Activated CD8-positive, alpha-beta T cell treated with anti-CD3 and anti-CD28 coated beads for 36 hours (primary cell): ENCODE measurements around the gene PNMA6A. TPM values are rescaled to one million over a fixed set of nuclear protein-coding genes. Genes with fewer than 3 reads are reported as not detected.
"Not testable (repeated sequence)": the region's sequence is repeated elsewhere in the genome, so short reads cannot be mapped to it uniquely, and the experiment has no call there.

Experiments used
- ATAC-seq: fragments of 200-7000 bp; cut with Tn5 transposase; one replicate; pipeline ENCODE4 v1.10.0; 2021; ENCODE audit warnings: mild to moderate bottlenecking, moderate library complexity
- CTCF ChIA-PET: fragments of 350-600 bp; sonication (Branson Sonifier 250); formaldehyde crosslinking; loops from one replicate; lab custom pipeline; 2021; ENCODE audit warnings: antibody characterized with exemption; lab: Charles Lee
- POLR2A ChIA-PET: fragments of 350-600 bp; sonication (Branson Sonifier 250); formaldehyde crosslinking; loops from one replicate; lab custom pipeline; 2021; ENCODE audit warnings: antibody characterized with exemption; lab: Charles Lee
- DNase-seq: peaks from one replicate; pipeline ENCODE4 v3.0.0-alpha.2; 2020
- H3K27ac Mint-ChIP-seq: one replicate; pipeline ENCODE4 v1.8.0; 2021; ENCODE audit warnings: mild to moderate bottlenecking, mixed read lengths
- H3K27me3 Mint-ChIP-seq: one replicate; pipeline ENCODE4 v1.8.0; 2021; ENCODE audit warnings: mixed read lengths
- H3K36me3 Mint-ChIP-seq: one replicate; pipeline ENCODE4 v1.8.0; 2021; ENCODE audit warnings: low read depth, mixed read lengths
- H3K4me1 Mint-ChIP-seq: one replicate; pipeline ENCODE4 v1.8.0; 2021; ENCODE audit warnings: low read depth, mixed read lengths
- H3K4me3 Mint-ChIP-seq: one replicate; pipeline ENCODE4 v1.8.0; 2021; ENCODE audit warnings: mild to moderate bottlenecking, moderate library complexity, mixed read lengths
- H3K9me3 Mint-ChIP-seq: one replicate; pipeline ENCODE4 v1.8.0; 2021; ENCODE audit warnings: mixed read lengths
- CTCF ChIP-seq: fragments of 200-600 bp; IDR thresholded peaks from one replicate; pipeline ENCODE4 v1.8.0; 2022; ENCODE audit warnings: antibody characterized with exemption, mild to moderate bottlenecking
- intact Hi-C: fragments of 100-400 bp; cut with micrococcal nuclease; formaldehyde crosslinking; loops from one replicate; pipeline ENCODE4 v1.10.0; 2022
- total RNA-seq, 2 experiments: library from RNA; stranded (reverse); gene quantifications; one replicate each; pipeline ENCODE4 v1.2.3, GENCODE V29; 2021

The PNMA6A gene
- total RNA-seq, 2 experiments from 2014 or later, result 0.40 to 0.43 TPM

- ChIA-PET POLR2A (no interaction called here), CTCF (no interaction called here)
- intact Hi-C loops, result no loop called here
- ATAC-seq (no peak), DNase-seq (no peak)
- no peaks in the 10 kb centered on the region for H3K9me3 Mint-ChIP-seq
- H3K27ac Mint-ChIP-seq, result no peak overlapping the region
- no peak for TF ChIP-seq CTCF
- no peaks in the 10 kb centered on the region for H3K36me3 Mint-ChIP-seq
- no peak overlapping the region for H3K4me3 Mint-ChIP-seq
- no peaks in the 10 kb centered on the region for H3K4me1 Mint-ChIP-seq
- no peaks in the 10 kb centered on the region for H3K27me3 Mint-ChIP-seq
These were observed 6.9 kb upstream of the PNMA6A start for GRCh38 chrX:153065389-153065788.

- intact Hi-C loops, H3K4me1 Mint-ChIP-seq, POLR2A ChIA-PET, H3K27ac Mint-ChIP-seq, H3K9me3 Mint-ChIP-seq, H3K27me3 Mint-ChIP-seq, ATAC-seq, H3K4me3 Mint-ChIP-seq, CTCF ChIA-PET, H3K36me3 Mint-ChIP-seq, DNase-seq: not testable (repeated sequence)
These were observed 5.9 kb upstream of the PNMA6A start for GRCh38 chrX:153066402-153066801.

GRCh38 chrX:153073331-153073730 is 1.1 kb downstream of the PNMA6A start:
- H3K4me3 Mint-ChIP-seq, H3K36me3 Mint-ChIP-seq, POLR2A ChIA-PET, H3K9me3 Mint-ChIP-seq, H3K27ac Mint-ChIP-seq, H3K27me3 Mint-ChIP-seq, H3K4me1 Mint-ChIP-seq, CTCF ChIA-PET, ATAC-seq, intact Hi-C loops, DNase-seq: not testable (repeated sequence)

GRCh38 chrX:153074262-153074899 is 2.1 kb downstream of the PNMA6A start:
- ChIA-PET CTCF (no interaction called here), POLR2A (no interaction called here)
- Mint-ChIP-seq H3K27me3 (no peaks in the 10 kb centered on the region), H3K27ac (no peak overlapping the region), H3K4me3 (no peak overlapping the region), H3K36me3 (no peaks in the 10 kb centered on the region), H3K4me1 (no peaks in the 10 kb centered on the region), H3K9me3 (no peaks in the 10 kb centered on the region)
- ATAC-seq, result no peak
- intact Hi-C loops, result no loop called here
- DNase-seq, result no peak
- no peak for TF ChIP-seq CTCF

GRCh38 chrX:153074935-153075334 is 2.7 kb downstream of the PNMA6A start:
- ATAC-seq, result no peak
- H3K36me3 Mint-ChIP-seq, result no peaks in the 10 kb centered on the region

More at GRCh38 chrX:153074935-153075334, 2.7 kb downstream of the PNMA6A start:
- no peaks in the 10 kb centered on the region for H3K27me3 Mint-ChIP-seq
- intact Hi-C loops, result no loop called here
- TF ChIP-seq CTCF, result no peak
- no peak for DNase-seq
- POLR2A ChIA-PET, result no interaction called here
- H3K9me3 Mint-ChIP-seq, result no peaks in the 10 kb centered on the region
- H3K27ac Mint-ChIP-seq, result no peak overlapping the region
- H3K4me1 Mint-ChIP-seq, result no peaks in the 10 kb centered on the region
- CTCF ChIA-PET, result no interaction called here
- H3K4me3 Mint-ChIP-seq, result no peak overlapping the region
